Activated B cell treated with CpG ODN at 0.5 μM for 24 hours (primary cell): ENCODE measurements around the gene OBSCN. TPM values are rescaled to one million over a fixed set of nuclear protein-coding genes. Genes with fewer than 3 reads are reported as not detected.

ENCODE experiments used
- ATAC-seq: fragments of 200-7000 bp; cut with Tn5 transposase; one replicate; pipeline ENCODE4 v1.10.0; 2021; ENCODE audit warnings: low read depth, mild to moderate bottlenecking, moderate library complexity
- CTCF ChIA-PET: fragments of 350-600 bp; sonication (Branson Sonifier 250); formaldehyde crosslinking; loops from one replicate; lab custom pipeline; 2021; ENCODE audit warnings: antibody characterized with exemption; lab: Charles Lee
- POLR2A ChIA-PET: fragments of 350-600 bp; sonication (Branson Sonifier 250); formaldehyde crosslinking; loops from one replicate; lab custom pipeline; 2021; ENCODE audit warnings: antibody characterized with exemption; lab: Charles Lee
- DNase-seq: peaks from one replicate; pipeline ENCODE4 v3.0.0; 2022
- H3K27ac Mint-ChIP-seq: one replicate; pipeline ENCODE4 v1.8.0; 2020; ENCODE audit warnings: mixed read lengths
- H3K27me3 Mint-ChIP-seq: one replicate; pipeline ENCODE4 v1.8.0; 2021; ENCODE audit warnings: mixed read lengths
- H3K36me3 Mint-ChIP-seq: one replicate; pipeline ENCODE4 v1.8.0; 2021; ENCODE audit warnings: low read depth, mixed read lengths
- H3K4me1 Mint-ChIP-seq: one replicate; pipeline ENCODE4 v1.8.0; 2021; ENCODE audit warnings: mixed read lengths
- H3K4me3 Mint-ChIP-seq: one replicate; pipeline ENCODE4 v1.8.0; 2020; ENCODE audit warnings: mild to moderate bottlenecking, mixed read lengths
- H3K9me3 Mint-ChIP-seq: one replicate; pipeline ENCODE4 v1.8.0; 2020; ENCODE audit warnings: mixed read lengths
- CTCF ChIP-seq: fragments of 200-600 bp; IDR thresholded peaks from one replicate; pipeline ENCODE4 v1.8.0; 2022; ENCODE audit warnings: antibody characterized with exemption, mild to moderate bottlenecking
- intact Hi-C: fragments of 100-400 bp; cut with micrococcal nuclease; formaldehyde crosslinking; loops from one replicate; pipeline ENCODE4 v1.15.1; 2024
- total RNA-seq: library from RNA; stranded (reverse); gene quantifications from 2 replicates; pipeline ENCODE4 v1.2.3, GENCODE V29; 2022

Gene OBSCN
- total RNA-seq, 1 donor from 2014 or later = 19.8 TPM

GRCh38 chr1:228339766-228340685 is 132.2 kb downstream of the OBSCN start:
- Mint-ChIP-seq H3K27me3 (no peaks in the 10 kb centered on the region), H3K27ac (no peak overlapping the region), H3K4me3 (no peak overlapping the region), H3K4me1 (no peaks in the 10 kb centered on the region), H3K36me3 (no peaks in the 10 kb centered on the region), H3K9me3 (peaks cover 3% of the 10 kb centered on the region)
- DNase-seq (peak; percentile 13), ATAC-seq (no peak)
- intact Hi-C loops = no loop called here
- POLR2A ChIA-PET = no interaction called here
- CTCF ChIA-PET = no interaction called here
- no peak for TF ChIP-seq CTCF

- intact Hi-C loops = no loop called here
- TF ChIP-seq CTCF = no peak
- Mint-ChIP-seq H3K27ac (no peak overlapping the region), H3K9me3 (peaks cover 3% of the 10 kb centered on the region), H3K4me3 (no peak overlapping the region), H3K36me3 (no peaks in the 10 kb centered on the region), H3K27me3 (no peaks in the 10 kb centered on the region), H3K4me1 (no peaks in the 10 kb centered on the region)
- ATAC-seq (no peak), DNase-seq (peak; percentile 12)
- ChIA-PET POLR2A (no interaction called here), CTCF (no interaction called here)
Measured at GRCh38 chr1:228340686-228341449, 133.0 kb downstream of the OBSCN start.

- H3K27ac Mint-ChIP-seq = no peak overlapping the region
- POLR2A ChIA-PET = no interaction called here
- H3K4me3 Mint-ChIP-seq = no peak overlapping the region
- ATAC-seq = no peak
- H3K9me3 Mint-ChIP-seq = peaks cover 3% of the 10 kb centered on the region
- no peaks in the 10 kb centered on the region for H3K36me3 Mint-ChIP-seq
- H3K27me3 Mint-ChIP-seq = no peaks in the 10 kb centered on the region
- DNase-seq = no peak
- no peaks in the 10 kb centered on the region for H3K4me1 Mint-ChIP-seq
- CTCF ChIA-PET = no interaction called here
- TF ChIP-seq CTCF = no peak
- intact Hi-C loops = no loop called here
Measured at GRCh38 chr1:228341450-228341813, 133.6 kb downstream of the OBSCN start.

GRCh38 chr1:228341814-228342626 is 134.2 kb downstream of the OBSCN start:
- intact Hi-C loops = no loop called here
- H3K36me3 Mint-ChIP-seq = no peaks in the 10 kb centered on the region
- POLR2A ChIA-PET = no interaction called here
- no peak for TF ChIP-seq CTCF
- ATAC-seq (no peak), DNase-seq (no peak)
- H3K27me3 Mint-ChIP-seq = no peaks in the 10 kb centered on the region
- CTCF ChIA-PET = no interaction called here
- peaks cover 3% of the 10 kb centered on the region for H3K9me3 Mint-ChIP-seq
- H3K27ac Mint-ChIP-seq = no peak overlapping the region
- no peaks in the 10 kb centered on the region for H3K4me1 Mint-ChIP-seq
- H3K4me3 Mint-ChIP-seq = no peak overlapping the region
